ENCODE measurements around the gene GCNT4. TPM values are rescaled to one million over a fixed set of nuclear protein-coding genes. Genes with fewer than 3 reads are reported as not detected.

GCNT4 gene
- total RNA-seq, 2 experiments from 2014 or later, result 7.2 to 7.4 TPM

GRCh38 chr5:75010838-75011237 is 41.5 kb downstream of the GCNT4 start:
- no peaks in the 10 kb centered on the region for H3K27me3 Mint-ChIP-seq
- H3K27me3 ChIP-seq (ENCODE audit: control insufficient read depth in 1 of 2, insufficient read depth in 2 of 2, low read length in 2 of 2), result no peaks in the 10 kb centered on the region
- peaks cover 3% of the 10 kb centered on the region for H3K4me1 Mint-ChIP-seq (ENCODE audit: low read depth)
- DNase-seq (no peak), ATAC-seq (ENCODE audit: poor library complexity) (no peak)
- peaks cover 0 to 4% of the 10 kb centered on the region in 2 experiments for H3K9me3 ChIP-seq (ENCODE audit: control insufficient read depth in 1 of 2, insufficient read depth in 1 of 2, low read length in 2 of 2)
- no peaks in the 10 kb centered on the region for H3K4me1 ChIP-seq (ENCODE audit: insufficient read depth, low read length)
- intact Hi-C loops (cut with DNase I, micrococcal nuclease), result no loop called here
- H3K36me3 Mint-ChIP-seq (ENCODE audit: low read depth), result peaks cover 5% of the 10 kb centered on the region
- no peak overlapping the region for H3K4me3 Mint-ChIP-seq
- CTCF ChIA-PET, result no interaction called here
- no peaks in the 10 kb centered on the region for H3K36me3 ChIP-seq (ENCODE audit: insufficient read depth, low read length)
- no peak for TF ChIP-seq CTCF (IDR thresholded peaks at IDR 0.05)
- H3K27ac ChIP-seq (ENCODE audit: low read depth in 1 of 2, low read length in 2 of 2), result no peak overlapping the region
- H3K9me3 Mint-ChIP-seq, result no peaks in the 10 kb centered on the region
- POLR2A ChIA-PET, result no interaction called here
- no peak overlapping the region for H3K27ac Mint-ChIP-seq
- H3K4me3 ChIP-seq (ENCODE audit: low read length), result no peak overlapping the region

- intact Hi-C loops (cut with DNase I, micrococcal nuclease), result no loop called here
- no peak overlapping the region for H3K4me3 ChIP-seq (ENCODE audit: low read length)
- Mint-ChIP-seq H3K36me3 (ENCODE audit: low read depth) (peaks cover 5% of the 10 kb centered on the region), H3K4me3 (no peak overlapping the region), H3K27me3 (no peaks in the 10 kb centered on the region), H3K4me1 (ENCODE audit: low read depth) (peaks cover 3% of the 10 kb centered on the region), H3K9me3 (no peaks in the 10 kb centered on the region), H3K27ac (no peak overlapping the region)
- H3K4me1 ChIP-seq (ENCODE audit: insufficient read depth, low read length), result no peaks in the 10 kb centered on the region
- H3K27ac ChIP-seq (ENCODE audit: low read depth in 1 of 2, low read length in 2 of 2), result no peak overlapping the region
- no peaks in the 10 kb centered on the region for H3K36me3 ChIP-seq (ENCODE audit: insufficient read depth, low read length)
- no peak for TF ChIP-seq CTCF (IDR thresholded peaks at IDR 0.05)
- no peaks in the 10 kb centered on the region for H3K27me3 ChIP-seq (ENCODE audit: control insufficient read depth in 1 of 2, insufficient read depth in 2 of 2, low read length in 2 of 2)
- CTCF ChIA-PET, result no interaction called here
- DNase-seq (no peak), ATAC-seq (ENCODE audit: poor library complexity) (no peak)
- peaks cover 0 to 10% of the 10 kb centered on the region in 2 experiments for H3K9me3 ChIP-seq (ENCODE audit: control insufficient read depth in 1 of 2, insufficient read depth in 1 of 2, low read length in 2 of 2)
- POLR2A ChIA-PET, result interaction anchor here (1.1 kb wide), 1 partner anchor 44 kb away, joined by 3 read pairs; no protein-coding TSS in a partner anchor
Measured at GRCh38 chr5:75009556-75010345, 42.6 kb downstream of the GCNT4 start.

GRCh38 chr5:75006865-75007822 is 45.2 kb downstream of the GCNT4 start:
- TF ChIP-seq CTCF (IDR thresholded peaks at IDR 0.05), result no peak
- H3K27me3 ChIP-seq (ENCODE audit: control insufficient read depth in 1 of 2, insufficient read depth in 2 of 2, low read length in 2 of 2), result no peaks in the 10 kb centered on the region
- Mint-ChIP-seq H3K4me1 (ENCODE audit: low read depth) (peaks cover 3% of the 10 kb centered on the region), H3K27me3 (no peaks in the 10 kb centered on the region), H3K4me3 (no peak overlapping the region), H3K27ac (no peak overlapping the region), H3K9me3 (no peaks in the 10 kb centered on the region), H3K36me3 (ENCODE audit: low read depth) (peaks cover 5% of the 10 kb centered on the region)
- H3K9me3 ChIP-seq (ENCODE audit: control insufficient read depth in 1 of 2, insufficient read depth in 1 of 2, low read length in 2 of 2), result peaks cover 5 to 10% of the 10 kb centered on the region in 2 experiments
- intact Hi-C loops (cut with DNase I, micrococcal nuclease), result no loop called here
- ChIA-PET POLR2A (no interaction called here), CTCF (no interaction called here)
- DNase-seq, result no peak
- no peak overlapping the region for H3K27ac ChIP-seq (ENCODE audit: low read depth in 1 of 2, low read length in 2 of 2)
- H3K4me3 ChIP-seq (ENCODE audit: low read length), result no peak overlapping the region
- H3K36me3 ChIP-seq (ENCODE audit: insufficient read depth, low read length), result no peaks in the 10 kb centered on the region
- H3K4me1 ChIP-seq (ENCODE audit: insufficient read depth, low read length), result no peaks in the 10 kb centered on the region
- no peak for ATAC-seq (ENCODE audit: poor library complexity)

Data from CD4-positive, alpha-beta T cell (primary cell).